HCT116 (cell line): ENCODE data around the gene LKAAEAR1. TPM values are rescaled to one million over a fixed set of nuclear protein-coding genes. Genes with fewer than 3 reads are reported as not detected.

Experiments
- ATAC-seq: fragments of 200-7000 bp; cut with Tn5 transposase; 2 replicates; pipeline ENCODE4 v1.9.1; 2020; ENCODE audit warnings: mild to moderate bottlenecking, moderate library complexity
- BruUV-seq: library from RNA; stranded (reverse); fragments of 400-500 nt; replicated peaks from 2 replicates; lab custom pipeline; 2021; lab: Mats Ljungman, UMichigan
- CTCF ChIA-PET: fragments of 300-600 bp; sonication (Branson Sonifier 250); formaldehyde crosslinking; loops from one replicate; lab custom pipeline; 2021; ENCODE audit warnings: antibody characterized with exemption; lab: Charles Lee
- POLR2A ChIA-PET: fragments of 300-600, 350-600 bp; sonication (Branson Sonifier 250); formaldehyde crosslinking; loops from one replicate; lab custom pipeline; 2021; ENCODE audit warnings: antibody characterized with exemption; lab: Charles Lee
- RAD21 ChIA-PET, 2 experiments: fragments of 300-600 bp; sonication (Branson Sonifier 250); formaldehyde crosslinking; loops; one replicate each; lab custom pipeline; 2023; ENCODE audit warnings: low total read pairs in 2 of 2; ENCODE audit not compliant: uncharacterized antibody in 2 of 2, unreplicated experiment in 2 of 2, low non-redundant PET in 1 of 2; lab: Charles Lee
- DNase-seq: peaks from one replicate; pipeline ENCODE4 v3.0.0-alpha.2; 2010; ENCODE audit warnings: low read depth, low spot score
- H2AFZ ChIP-seq: fragments of 200-600 bp; shearing (Covaris generic), sonication (generic); 2 replicates; pipeline ENCODE4 v1.6.1; 2017; ENCODE audit warnings: low read depth, mixed run types, mixed read lengths, antibody characterized with exemption, low read length; ENCODE audit not compliant: poor library complexity, severe bottlenecking
- H3K27ac ChIP-seq: 2 replicates; pipeline ENCODE4 v1.5.1; 2012; ENCODE audit warnings: low read depth, low read length
- H3K27me3 ChIP-seq: fragments of 200-600 bp; sonication (generic); 2 replicates; pipeline ENCODE4 v1.6.1; 2016; ENCODE audit warnings: mixed run types, low read length, mixed read lengths; ENCODE audit not compliant: insufficient read depth
- H3K36me3 ChIP-seq, 2 experiments: fragments of 200-500 bp in 1 of 2; fragments of 200-600 bp in 1 of 2; sonication (Bioruptor generic) in 1 of 2; sonication (generic) in 1 of 2; 2 replicates each; pipeline versions ENCODE4 v1.5.1 to v1.6.1; 2014 to 2016; ENCODE audit warnings: low read length in 2 of 2, inconsistent platforms in 1 of 2, mixed read lengths in 1 of 2, mixed run types in 1 of 2; ENCODE audit not compliant: insufficient read depth in 2 of 2, control insufficient read depth in 1 of 2
- H3K4me1 ChIP-seq, 2 experiments: fragments of 200-600 bp in 1 of 2; sonication (generic) in 1 of 2; 2 replicates each; pipeline versions ENCODE4 v1.5.1 to v1.6.1; 2012 to 2017; ENCODE audit warnings: low read length in 2 of 2, inconsistent platforms in 1 of 2, mild to moderate bottlenecking in 1 of 2, mixed read lengths in 1 of 2, mixed run types in 1 of 2, moderate library complexity in 1 of 2; ENCODE audit not compliant: insufficient read depth in 2 of 2, control insufficient read depth in 1 of 2
- H3K4me2 ChIP-seq: fragments of 200-600 bp; sonication (generic); 2 replicates; pipeline ENCODE4 v1.6.1; 2017; ENCODE audit warnings: mixed run types, low read length, mixed read lengths
- H3K4me3 ChIP-seq, 2 experiments: fragments of 200-600 bp in 1 of 2; sonication (generic) in 1 of 2; replicated peaks in 1 of 2; 2 replicates each; pipeline ENCODE4 v1.5.1; 2011 to 2016; ENCODE audit warnings: low read length in 2 of 2, control low read depth in 1 of 2, low read depth in 1 of 2, mild to moderate bottlenecking in 1 of 2, mixed read lengths in 1 of 2, mixed run types in 1 of 2
- H3K79me2 ChIP-seq: fragments of 200-600 bp; sonication (generic); 2 replicates; pipeline ENCODE4 v1.6.1; 2017; ENCODE audit warnings: mild to moderate bottlenecking, mixed run types, low read length, moderate library complexity, mixed read lengths; ENCODE audit not compliant: insufficient read depth
- H3K9ac ChIP-seq: fragments of 200-600 bp; sonication (generic); 2 replicates; pipeline ENCODE4 v1.6.1; 2016; ENCODE audit warnings: low read length, mixed read lengths
- H3K9me2 ChIP-seq: fragments of 200-600 bp; sonication (generic), shearing (Covaris generic); 2 replicates; pipeline ENCODE4 v1.6.1; 2017; ENCODE audit warnings: mixed run types, mild to moderate bottlenecking, moderate library complexity; ENCODE audit not compliant: insufficient read depth
- H3K9me3 ChIP-seq, 2 experiments: fragments of 200-500 bp in 1 of 2; fragments of 200-600 bp in 1 of 2; sonication (Bioruptor generic) in 1 of 2; sonication (generic) in 1 of 2; 2 replicates each; pipeline ENCODE4 v1.6.1; 2014 to 2017; ENCODE audit warnings: low read length in 2 of 2, mixed read lengths in 2 of 2, inconsistent platforms in 1 of 2, low read depth in 1 of 2, mild to moderate bottlenecking in 1 of 2, mixed run types in 1 of 2, moderate library complexity in 1 of 2; ENCODE audit not compliant: control insufficient read depth in 1 of 2, insufficient read depth in 1 of 2
- H4K20me1 ChIP-seq: fragments of 200-600 bp; sonication (generic), shearing (Covaris generic); 2 replicates; pipeline ENCODE4 v1.6.1; 2017; ENCODE audit warnings: mixed run types, mild to moderate bottlenecking, moderate library complexity; ENCODE audit not compliant: insufficient read depth
- JUND ChIP-seq: IDR thresholded peaks from 2 replicates; pipeline ENCODE4 v1.6.1; 2012
- MAX ChIP-seq: IDR thresholded peaks from 2 replicates; pipeline ENCODE4 v1.6.1; 2012
- POLR2A ChIP-seq: IDR thresholded peaks from 2 replicates; pipeline ENCODE4 v1.7.0; 2011; ENCODE audit warnings: borderline replicate concordance; ENCODE audit not compliant: insufficient read depth, insufficient read length; ENCODE audit errors: extremely low read depth
- REST ChIP-seq: IDR thresholded peaks from 2 replicates; pipeline ENCODE4 v1.6.1; 2012; ENCODE audit warnings: low read depth
- ZBTB33 ChIP-seq: IDR thresholded peaks from 2 replicates; pipeline ENCODE4 v1.6.1; 2011; ENCODE audit warnings: mild to moderate bottlenecking, low read length, moderate library complexity; ENCODE audit not compliant: insufficient replicate concordance; ENCODE audit errors: extremely low read depth
- intact Hi-C: fragments of 100-400 bp; cut with micrococcal nuclease; formaldehyde crosslinking; loops from 2 replicates; pipeline ENCODE4 v1.10.0; 2022
- total RNA-seq: library from RNA; stranded (reverse); gene quantifications from one replicate; pipeline ENCODE4 v1.2.1, GENCODE V29; 2021; ENCODE audit not compliant: unreplicated experiment
- TF ChIP-seq, protein P1 (sequence below): IDR thresholded peaks from 2 replicates; pipeline ENCODE4 v1.6.1; 2012

LKAAEAR1 gene
- total RNA-seq, 1 experiment from 2014 or later = not detected

- CTCF ChIA-PET = interaction anchor here (1.0 to 1.5 kb wide), 4 partner anchors 8 to 197 kb away, joined by 3 to 8 read pairs (median 4); partner anchors contain the start of gene TPD52L2
- H3K36me3 ChIP-seq = no peaks in the 10 kb centered on the region
- DNase-seq (no peak), ATAC-seq (no peak)
- no peaks in the 10 kb centered on the region for H4K20me1 ChIP-seq
- H3K9ac ChIP-seq = peak overlapping the region; percentile 78
- TSS peak; percentile 87 for BruUV-seq
- H2AFZ ChIP-seq = no peak overlapping the region
- no peak for TF ChIP-seq REST
- TF ChIP-seq POLR2A = no peak
- H3K27me3 ChIP-seq = no peaks in the 10 kb centered on the region
- no peaks in the 10 kb centered on the region for H3K9me2 ChIP-seq
- POLR2A ChIA-PET = interaction anchor here (1.0 to 1.3 kb wide), 4 partner anchors 8 to 197 kb away, joined by 4 to 7 read pairs (median 4); partner anchors contain the start of genes PRPF6 and TPD52L2
- H3K4me3 ChIP-seq = peak overlapping the region; percentile 78 to 84
- no peaks in the 10 kb centered on the region for H3K79me2 ChIP-seq
- H3K9me3 ChIP-seq = no peaks in the 10 kb centered on the region
- intact Hi-C loops = no loop called here
- RAD21 ChIA-PET = interaction anchor here in 1 of 2 experiments (1.8 kb wide), 1 partner anchor 24 kb away, joined by 5 read pairs; no protein-coding TSS in a partner anchor
- peak overlapping the region; percentile 84 for H3K4me2 ChIP-seq
- H3K4me1 ChIP-seq = peaks cover 38 to 59% of the 10 kb centered on the region in 2 experiments
- H3K27ac ChIP-seq = peak overlapping the region; percentile 76
These were observed 22.0 kb downstream of the LKAAEAR1 start for GRCh38 chr20:64062276-64062595.

- ATAC-seq = no peak
- TF ChIP-seq REST = no peak
- TF ChIP-seq JUND = no peak
- TF ChIP-seq ZBTB33 = no peak
- TF ChIP-seq, protein P1, sequence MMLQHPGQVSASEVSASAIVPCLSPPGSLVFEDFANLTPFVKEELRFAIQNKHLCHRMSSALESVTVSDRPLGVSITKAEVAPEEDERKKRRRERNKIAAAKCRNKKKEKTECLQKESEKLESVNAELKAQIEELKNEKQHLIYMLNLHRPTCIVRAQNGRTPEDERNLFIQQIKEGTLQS = no peak
- TF ChIP-seq MAX = no peak
- no peak overlapping the region for H3K9ac ChIP-seq
- H3K36me3 ChIP-seq = no peaks in the 10 kb centered on the region
- intact Hi-C loops = loop anchor here (10.0 kb wide), 1 partner anchor 354 kb away; the partner anchor contains the start of genes ARFRP1 and ZGPAT
- no peak overlapping the region for H3K27ac ChIP-seq
- no peaks in the 10 kb centered on the region for H3K9me3 ChIP-seq
- H4K20me1 ChIP-seq = no peaks in the 10 kb centered on the region
- peaks cover 12 to 45% of the 10 kb centered on the region in 2 experiments; a peak in 3 of 4 replicates for H3K4me1 ChIP-seq
- no peaks in the 10 kb centered on the region for H3K9me2 ChIP-seq
- H2AFZ ChIP-seq = no peak overlapping the region
- H3K79me2 ChIP-seq = no peaks in the 10 kb centered on the region
- no peaks in the 10 kb centered on the region for H3K27me3 ChIP-seq
- H3K4me3 ChIP-seq = no peak overlapping the region
- RAD21 ChIA-PET = no interaction called here
- POLR2A ChIA-PET = no interaction called here
- no peak for DNase-seq
- CTCF ChIA-PET = interaction anchor here (1.4 kb wide), 1 partner anchor 521 kb away, joined by 8 read pairs; the partner anchor contains the start of gene PTK6
- H3K4me2 ChIP-seq = no peak overlapping the region
- BruUV-seq = no TSS peak
These were observed 25.7 kb downstream of the LKAAEAR1 start for GRCh38 chr20:64058536-64058935.
